Activated T-helper 17 cell treated with anti-CD3 and anti-CD28 coated beads, Interleukin-2, amount 50 U/mL, for 72 hours (primary cell): Measurements from ENCODE around the gene SH3RF2. TPM values are rescaled to one million over a fixed set of nuclear protein-coding genes. Genes with fewer than 3 reads are reported as not detected.
"Not testable (repeated sequence)": the region's sequence is repeated elsewhere in the genome, so short reads cannot be mapped to it uniquely, and the experiment has no call there.

Experiments used
- ATAC-seq: fragments of 150-1000 bp; cut with Tn5 transposase; replicated peaks from 2 replicates; pipeline ENCODE4 v1.10.0; 2021; ENCODE audit warnings: mild to moderate bottlenecking, moderate library complexity
- H3K27ac Mint-ChIP-seq: one replicate; pipeline ENCODE4 v1.8.0; 2022; ENCODE audit warnings: mixed read lengths
- H3K27me3 Mint-ChIP-seq: one replicate; pipeline ENCODE4 v1.8.0; 2022; ENCODE audit warnings: mixed read lengths
- H3K36me3 Mint-ChIP-seq: one replicate; pipeline ENCODE4 v1.8.0; 2022; ENCODE audit warnings: low read depth, mild to moderate bottlenecking, mixed read lengths
- H3K4me1 Mint-ChIP-seq: one replicate; pipeline ENCODE4 v1.8.0; 2022; ENCODE audit warnings: mixed read lengths
- H3K4me3 Mint-ChIP-seq: one replicate; pipeline ENCODE4 v1.8.0; 2022; ENCODE audit warnings: mild to moderate bottlenecking, mixed read lengths
- H3K9me3 Mint-ChIP-seq: one replicate; pipeline ENCODE4 v1.8.0; 2022; ENCODE audit warnings: mixed read lengths
- total RNA-seq, 2 donors: library from RNA; stranded (reverse); gene quantifications; one replicate each; pipeline ENCODE4 v1.2.3, GENCODE V29; 2022

Gene SH3RF2
- total RNA-seq, 2 donors from 2014 or later = 0.80 TPM; not detected in 1

GRCh38 chr5:146007270-146007669 is 70.9 kb downstream of the SH3RF2 start:
- Mint-ChIP-seq H3K36me3 (no peaks in the 10 kb centered on the region), H3K27me3 (peaks cover 7% of the 10 kb centered on the region), H3K4me3 (no peak overlapping the region), H3K9me3 (no peaks in the 10 kb centered on the region), H3K27ac (no peak overlapping the region), H3K4me1 (no peaks in the 10 kb centered on the region)
- ATAC-seq = no peak

GRCh38 chr5:146007989-146008388 is 71.6 kb downstream of the SH3RF2 start:
- H3K4me3 Mint-ChIP-seq = no peak overlapping the region
- no peaks in the 10 kb centered on the region for H3K36me3 Mint-ChIP-seq
- no peaks in the 10 kb centered on the region for H3K4me1 Mint-ChIP-seq
- no peak overlapping the region for H3K27ac Mint-ChIP-seq
- no peaks in the 10 kb centered on the region for H3K9me3 Mint-ChIP-seq
- ATAC-seq = no peak
- peaks cover 9% of the 10 kb centered on the region for H3K27me3 Mint-ChIP-seq

- H3K27ac Mint-ChIP-seq = no peak overlapping the region
- peaks cover 14% of the 10 kb centered on the region for H3K27me3 Mint-ChIP-seq
- H3K4me3 Mint-ChIP-seq = no peak overlapping the region
- no peaks in the 10 kb centered on the region for H3K36me3 Mint-ChIP-seq
- H3K9me3 Mint-ChIP-seq = no peaks in the 10 kb centered on the region
- no peak for ATAC-seq
- H3K4me1 Mint-ChIP-seq = no peaks in the 10 kb centered on the region
Measured at GRCh38 chr5:146009020-146009419, 72.6 kb downstream of the SH3RF2 start.

- not testable (repeated sequence) for H3K4me1 Mint-ChIP-seq, H3K9me3 Mint-ChIP-seq, H3K4me3 Mint-ChIP-seq, H3K27ac Mint-ChIP-seq, H3K36me3 Mint-ChIP-seq, ATAC-seq
- peaks cover 14% of the 10 kb centered on the region for H3K27me3 Mint-ChIP-seq
Measured at GRCh38 chr5:146010447-146010846, 74.1 kb downstream of the SH3RF2 start.

- Mint-ChIP-seq H3K9me3 (no peaks in the 10 kb centered on the region), H3K36me3 (no peaks in the 10 kb centered on the region), H3K27ac (no peak overlapping the region), H3K27me3 (peaks cover 10% of the 10 kb centered on the region), H3K4me3 (no peak overlapping the region), H3K4me1 (no peaks in the 10 kb centered on the region)
- ATAC-seq = no peak
Measured at GRCh38 chr5:146013761-146014160, 77.4 kb downstream of the SH3RF2 start.

- Mint-ChIP-seq H3K4me3 (no peak overlapping the region), H3K9me3 (no peaks in the 10 kb centered on the region), H3K4me1 (no peaks in the 10 kb centered on the region), H3K27me3 (peaks cover 11% of the 10 kb centered on the region), H3K27ac (no peak overlapping the region), H3K36me3 (no peaks in the 10 kb centered on the region)
- ATAC-seq = no peak
Measured at GRCh38 chr5:146015001-146015400, 78.6 kb downstream of the SH3RF2 start.

GRCh38 chr5:146016764-146017484 is 80.5 kb downstream of the SH3RF2 start:
- Mint-ChIP-seq H3K27ac (no peak overlapping the region), H3K27me3 (peaks cover 17% of the 10 kb centered on the region), H3K9me3 (no peaks in the 10 kb centered on the region), H3K4me3 (no peak overlapping the region), H3K4me1 (no peaks in the 10 kb centered on the region), H3K36me3 (no peaks in the 10 kb centered on the region)
- peak; percentile 60 for ATAC-seq

- H3K9me3 Mint-ChIP-seq = no peaks in the 10 kb centered on the region
- H3K36me3 Mint-ChIP-seq = no peaks in the 10 kb centered on the region
- ATAC-seq = no peak
- peaks cover 10% of the 10 kb centered on the region for H3K27me3 Mint-ChIP-seq
- no peak overlapping the region for H3K4me3 Mint-ChIP-seq
- no peak overlapping the region for H3K27ac Mint-ChIP-seq
- no peaks in the 10 kb centered on the region for H3K4me1 Mint-ChIP-seq
Measured at GRCh38 chr5:146018514-146019375, 82.4 kb downstream of the SH3RF2 start.

- Mint-ChIP-seq H3K36me3 (no peaks in the 10 kb centered on the region), H3K4me3 (no peak overlapping the region), H3K4me1 (no peaks in the 10 kb centered on the region), H3K9me3 (no peaks in the 10 kb centered on the region), H3K27ac (no peak overlapping the region), H3K27me3 (peaks cover 17% of the 10 kb centered on the region)
- ATAC-seq = no peak
Measured at GRCh38 chr5:146020100-146020499, 83.7 kb downstream of the SH3RF2 start.

- Mint-ChIP-seq H3K4me3 (no peak overlapping the region), H3K4me1 (no peaks in the 10 kb centered on the region), H3K36me3 (no peaks in the 10 kb centered on the region), H3K27ac (no peak overlapping the region), H3K9me3 (no peaks in the 10 kb centered on the region), H3K27me3 (peaks cover 18% of the 10 kb centered on the region)
- no peak for ATAC-seq
Measured at GRCh38 chr5:146024034-146024433, 87.7 kb downstream of the SH3RF2 start.

- H3K27ac Mint-ChIP-seq = no peak overlapping the region
- H3K27me3 Mint-ChIP-seq = peaks cover 15% of the 10 kb centered on the region
- no peaks in the 10 kb centered on the region for H3K36me3 Mint-ChIP-seq
- ATAC-seq = no peak
- no peak overlapping the region for H3K4me3 Mint-ChIP-seq
- no peaks in the 10 kb centered on the region for H3K4me1 Mint-ChIP-seq
- no peaks in the 10 kb centered on the region for H3K9me3 Mint-ChIP-seq
Measured at GRCh38 chr5:146025114-146025680, 88.8 kb downstream of the SH3RF2 start.

- no peak overlapping the region for H3K27ac Mint-ChIP-seq
- no peaks in the 10 kb centered on the region for H3K4me1 Mint-ChIP-seq
- no peaks in the 10 kb centered on the region for H3K9me3 Mint-ChIP-seq
- H3K36me3 Mint-ChIP-seq = no peaks in the 10 kb centered on the region
- no peak for ATAC-seq
- peaks cover 11% of the 10 kb centered on the region for H3K27me3 Mint-ChIP-seq
- H3K4me3 Mint-ChIP-seq = no peak overlapping the region
Measured at GRCh38 chr5:146025681-146026080, 89.3 kb downstream of the SH3RF2 start.

GRCh38 chr5:146026307-146027010 is 90.1 kb downstream of the SH3RF2 start:
- no peaks in the 10 kb centered on the region for H3K4me1 Mint-ChIP-seq
- peaks cover 15% of the 10 kb centered on the region for H3K27me3 Mint-ChIP-seq
- H3K4me3 Mint-ChIP-seq = no peak overlapping the region

GRCh38 chr5:146027751-146028150 is 91.4 kb downstream of the SH3RF2 start:
- Mint-ChIP-seq H3K27ac (no peak overlapping the region), H3K9me3 (no peaks in the 10 kb centered on the region), H3K27me3 (peaks cover 15% of the 10 kb centered on the region), H3K36me3 (no peaks in the 10 kb centered on the region), H3K4me1 (no peaks in the 10 kb centered on the region), H3K4me3 (no peak overlapping the region)
- no peak for ATAC-seq

More at GRCh38 chr5:146026307-146027010, 90.1 kb downstream of the SH3RF2 start:
- Mint-ChIP-seq H3K27ac (no peak overlapping the region), H3K9me3 (no peaks in the 10 kb centered on the region), H3K36me3 (no peaks in the 10 kb centered on the region)
- no peak for ATAC-seq
